ENCODE data around the gene TNS4.

Gene TNS4

GRCh38 chr17:40499551-40500189, 1.8 kb downstream of the TNS4 start:
- H3K27ac ChIP-seq (ENCODE audit: low read depth, low read length), result no peak overlapping the region

GRCh38 chr17:40498281-40499084, 2.9 kb downstream of the TNS4 start:
- H3K9me3 ChIP-seq (ENCODE audit: control insufficient read depth, insufficient read depth, low read length), result no peaks in the 10 kb centered on the region
- no peaks in the 10 kb centered on the region for H3K36me3 ChIP-seq (ENCODE audit: control insufficient read depth, insufficient read depth, low read length)
- H3K4me3 ChIP-seq (ENCODE audit: low read depth, low read length), result no peak overlapping the region
- no peaks in the 10 kb centered on the region for H3K27me3 ChIP-seq (ENCODE audit: control insufficient read depth, insufficient read depth, low read length)
- peaks cover 15% of the 10 kb centered on the region for H3K4me1 ChIP-seq (ENCODE audit: control insufficient read depth, insufficient read depth, low read length)
- no peak overlapping the region for H3K27ac ChIP-seq (ENCODE audit: low read depth, low read length)
- no peak overlapping the region for H3K9ac ChIP-seq (ENCODE audit: low read depth, low read length)

More at GRCh38 chr17:40499551-40500189, 1.8 kb downstream of the TNS4 start:
- Histone ChIP-seq H3K9me3 (ENCODE audit: control insufficient read depth, insufficient read depth, low read length) (no peaks in the 10 kb centered on the region), H3K27me3 (ENCODE audit: control insufficient read depth, insufficient read depth, low read length) (no peaks in the 10 kb centered on the region), H3K4me1 (ENCODE audit: control insufficient read depth, insufficient read depth, low read length) (peaks cover 15% of the 10 kb centered on the region), H3K4me3 (ENCODE audit: low read depth, low read length) (no peak overlapping the region), H3K36me3 (ENCODE audit: control insufficient read depth, insufficient read depth, low read length) (no peaks in the 10 kb centered on the region), H3K9ac (ENCODE audit: low read depth, low read length) (no peak overlapping the region)

DNA sequence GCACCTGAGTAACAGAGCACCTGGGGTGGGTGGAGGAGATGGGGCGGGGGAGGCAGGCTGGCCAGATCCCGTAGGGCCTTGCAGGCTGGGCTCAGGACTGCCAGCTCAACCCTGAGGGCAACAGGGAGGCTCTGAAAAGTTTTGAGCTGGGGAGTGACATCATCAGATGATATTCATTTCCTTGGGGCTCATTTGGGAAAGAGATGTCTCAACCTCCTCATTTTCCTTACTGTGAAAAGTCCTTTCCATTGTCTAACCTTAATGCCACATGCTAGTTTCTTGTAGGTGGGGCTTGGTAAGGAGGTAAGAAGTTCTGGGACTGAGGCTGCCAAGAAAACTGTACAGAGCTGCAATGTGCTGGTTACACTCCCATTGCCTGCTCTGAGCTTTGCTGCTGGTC, 3.7 kb downstream of the TNS4 start:
- Histone ChIP-seq H3K27me3 (ENCODE audit: control insufficient read depth, insufficient read depth, low read length) (no peaks in the 10 kb centered on the region), H3K4me1 (ENCODE audit: control insufficient read depth, insufficient read depth, low read length) (peaks cover 15% of the 10 kb centered on the region), H3K4me3 (ENCODE audit: low read depth, low read length) (no peak overlapping the region), H3K27ac (ENCODE audit: low read depth, low read length) (no peak overlapping the region), H3K36me3 (ENCODE audit: control insufficient read depth, insufficient read depth, low read length) (no peaks in the 10 kb centered on the region), H3K9ac (ENCODE audit: low read depth, low read length) (no peak overlapping the region), H3K9me3 (ENCODE audit: control insufficient read depth, insufficient read depth, low read length) (no peaks in the 10 kb centered on the region)

- no peaks in the 10 kb centered on the region for H3K9me3 ChIP-seq (ENCODE audit: control insufficient read depth, insufficient read depth, low read length)
- peaks cover 15% of the 10 kb centered on the region for H3K4me1 ChIP-seq (ENCODE audit: control insufficient read depth, insufficient read depth, low read length)
- no peaks in the 10 kb centered on the region for H3K36me3 ChIP-seq (ENCODE audit: control insufficient read depth, insufficient read depth, low read length)
- no peak overlapping the region for H3K27ac ChIP-seq (ENCODE audit: low read depth, low read length)
- H3K27me3 ChIP-seq (ENCODE audit: control insufficient read depth, insufficient read depth, low read length), result no peaks in the 10 kb centered on the region
- no peak overlapping the region for H3K4me3 ChIP-seq (ENCODE audit: low read depth, low read length)
- H3K9ac ChIP-seq (ENCODE audit: low read depth, low read length), result no peak overlapping the region
Measured at GRCh38 chr17:40496634-40497420, 4.6 kb downstream of the TNS4 start.

GRCh38 chr17:40496170-40496569, 5.3 kb downstream of the TNS4 start:
- Histone ChIP-seq H3K27ac (ENCODE audit: low read depth, low read length) (no peak overlapping the region), H3K27me3 (ENCODE audit: control insufficient read depth, insufficient read depth, low read length) (no peaks in the 10 kb centered on the region), H3K9me3 (ENCODE audit: control insufficient read depth, insufficient read depth, low read length) (no peaks in the 10 kb centered on the region), H3K4me3 (ENCODE audit: low read depth, low read length) (no peak overlapping the region), H3K36me3 (ENCODE audit: control insufficient read depth, insufficient read depth, low read length) (no peaks in the 10 kb centered on the region), H3K4me1 (ENCODE audit: control insufficient read depth, insufficient read depth, low read length) (peaks cover 19% of the 10 kb centered on the region), H3K9ac (ENCODE audit: low read depth, low read length) (no peak overlapping the region)

GRCh38 chr17:40495140-40495539, 6.3 kb downstream of the TNS4 start:
- no peaks in the 10 kb centered on the region for H3K36me3 ChIP-seq (ENCODE audit: control insufficient read depth, insufficient read depth, low read length)
- no peak overlapping the region for H3K4me3 ChIP-seq (ENCODE audit: low read depth, low read length)
- no peak overlapping the region for H3K27ac ChIP-seq (ENCODE audit: low read depth, low read length)
- no peak overlapping the region for H3K9ac ChIP-seq (ENCODE audit: low read depth, low read length)
- H3K9me3 ChIP-seq (ENCODE audit: control insufficient read depth, insufficient read depth, low read length), result no peaks in the 10 kb centered on the region
- peaks cover 28% of the 10 kb centered on the region for H3K4me1 ChIP-seq (ENCODE audit: control insufficient read depth, insufficient read depth, low read length)
- no peaks in the 10 kb centered on the region for H3K27me3 ChIP-seq (ENCODE audit: control insufficient read depth, insufficient read depth, low read length)

DNA sequence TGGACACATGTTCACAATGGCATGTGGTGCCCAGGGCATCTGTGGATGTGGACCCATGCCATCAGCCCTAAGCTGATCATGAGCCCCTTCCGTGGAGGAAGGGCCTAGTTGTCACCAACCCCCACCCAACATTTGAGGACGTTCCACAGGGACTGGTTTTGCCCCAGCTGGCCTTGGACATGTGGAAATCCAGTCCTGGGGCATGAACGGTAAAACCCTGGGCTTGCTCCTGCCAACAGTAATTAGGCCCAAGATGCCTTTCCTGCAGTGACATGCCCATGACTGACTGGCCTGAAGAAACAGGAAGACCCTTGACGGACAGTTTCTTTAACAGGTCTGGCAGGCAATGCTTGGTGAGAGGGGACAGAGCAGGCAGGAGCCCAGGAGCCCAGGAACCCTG, 7.7 kb downstream of the TNS4 start:
- H3K9me3 ChIP-seq (ENCODE audit: control insufficient read depth, insufficient read depth, low read length), result no peaks in the 10 kb centered on the region
- no peak overlapping the region for H3K9ac ChIP-seq (ENCODE audit: low read depth, low read length)
- H3K27me3 ChIP-seq (ENCODE audit: control insufficient read depth, insufficient read depth, low read length), result no peaks in the 10 kb centered on the region
- no peaks in the 10 kb centered on the region for H3K36me3 ChIP-seq (ENCODE audit: control insufficient read depth, insufficient read depth, low read length)
- no peak overlapping the region for H3K27ac ChIP-seq (ENCODE audit: low read depth, low read length)
- H3K4me1 ChIP-seq (ENCODE audit: control insufficient read depth, insufficient read depth, low read length), result peaks cover 34% of the 10 kb centered on the region
- no peak overlapping the region for H3K4me3 ChIP-seq (ENCODE audit: low read depth, low read length)

GRCh38 chr17:40491486-40491885, 9.9 kb downstream of the TNS4 start:
- no peak overlapping the region for H3K27ac ChIP-seq (ENCODE audit: low read depth, low read length)
- no peaks in the 10 kb centered on the region for H3K9me3 ChIP-seq (ENCODE audit: control insufficient read depth, insufficient read depth, low read length)
- no peak overlapping the region for H3K4me3 ChIP-seq (ENCODE audit: low read depth, low read length)
- H3K4me1 ChIP-seq (ENCODE audit: control insufficient read depth, insufficient read depth, low read length), result peaks cover 28% of the 10 kb centered on the region
- H3K27me3 ChIP-seq (ENCODE audit: control insufficient read depth, insufficient read depth, low read length), result no peaks in the 10 kb centered on the region
- H3K36me3 ChIP-seq (ENCODE audit: control insufficient read depth, insufficient read depth, low read length), result no peaks in the 10 kb centered on the region
- H3K9ac ChIP-seq (ENCODE audit: low read depth, low read length), result no peak overlapping the region

DNA sequence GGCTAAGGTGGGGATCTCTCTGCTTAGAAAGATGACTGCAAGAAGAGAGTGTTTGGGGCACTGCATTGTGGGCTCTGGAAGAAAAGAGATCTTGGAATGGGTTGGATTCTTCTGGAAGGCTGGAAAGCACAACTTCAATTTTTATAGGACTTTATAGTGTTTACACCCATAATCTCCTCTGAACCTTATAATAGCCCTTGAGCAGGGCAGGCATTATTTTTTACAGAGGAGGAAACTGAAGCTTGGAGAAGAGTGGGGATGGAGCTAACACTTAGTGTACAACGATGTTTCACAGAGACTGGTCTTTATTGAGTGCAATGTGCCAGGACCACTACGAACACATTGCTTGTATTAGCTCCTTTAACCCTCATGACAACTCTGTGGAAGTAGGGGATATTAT, 10.4 kb downstream of the TNS4 start:
- peak overlapping the region; percentile 73 for H3K27ac ChIP-seq (ENCODE audit: low read depth, low read length)

DNA sequence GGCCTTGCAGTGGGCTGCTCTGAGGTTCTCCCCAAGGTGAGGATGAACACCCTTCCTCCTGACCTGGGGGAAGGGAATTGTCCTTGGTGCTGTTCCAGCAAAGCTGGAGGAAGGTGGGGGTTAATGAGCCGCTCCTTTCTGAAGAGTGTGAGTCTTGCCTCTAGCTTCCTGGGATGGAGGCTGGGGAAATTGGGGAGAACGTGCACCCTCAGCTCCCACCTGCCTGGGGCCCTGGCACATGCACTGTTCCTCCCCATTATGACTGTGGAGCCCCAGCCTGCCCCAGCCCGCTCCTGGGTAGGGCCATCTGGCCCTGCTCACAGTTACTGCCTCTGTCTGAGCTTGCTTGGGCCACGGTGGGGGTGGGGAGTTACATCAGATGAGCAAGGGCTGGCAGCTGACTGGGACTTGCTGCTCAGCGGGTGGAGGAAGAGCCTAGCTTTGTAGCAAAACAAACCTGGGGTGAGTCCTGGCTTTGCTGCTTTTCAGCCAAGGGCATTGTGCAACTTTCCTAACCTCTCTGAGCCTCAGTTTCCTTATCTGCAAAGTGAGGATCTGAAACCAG, 11.1 kb downstream of the TNS4 start:
- peaks cover 35% of the 10 kb centered on the region for H3K4me1 ChIP-seq (ENCODE audit: control insufficient read depth, insufficient read depth, low read length)

More for the DNA sequence above, 10.4 kb downstream of the TNS4 start:
- Histone ChIP-seq H3K27me3 (ENCODE audit: control insufficient read depth, insufficient read depth, low read length) (no peaks in the 10 kb centered on the region), H3K4me3 (ENCODE audit: low read depth, low read length) (no peak overlapping the region), H3K36me3 (ENCODE audit: control insufficient read depth, insufficient read depth, low read length) (no peaks in the 10 kb centered on the region), H3K4me1 (ENCODE audit: control insufficient read depth, insufficient read depth, low read length) (peaks cover 33% of the 10 kb centered on the region), H3K9me3 (ENCODE audit: control insufficient read depth, insufficient read depth, low read length) (no peaks in the 10 kb centered on the region), H3K9ac (ENCODE audit: low read depth, low read length) (no peak overlapping the region)

More for the DNA sequence above, 11.1 kb downstream of the TNS4 start:
- H3K27me3 ChIP-seq (ENCODE audit: control insufficient read depth, insufficient read depth, low read length), result no peaks in the 10 kb centered on the region
- no peaks in the 10 kb centered on the region for H3K9me3 ChIP-seq (ENCODE audit: control insufficient read depth, insufficient read depth, low read length)
- H3K4me3 ChIP-seq (ENCODE audit: low read depth, low read length), result no peak overlapping the region
- peak overlapping the region; percentile 73 for H3K27ac ChIP-seq (ENCODE audit: low read depth, low read length)
- no peaks in the 10 kb centered on the region for H3K36me3 ChIP-seq (ENCODE audit: control insufficient read depth, insufficient read depth, low read length)
- peak overlapping the region; percentile 58 for H3K9ac ChIP-seq (ENCODE audit: low read depth, low read length)

Data from HUES48 (cell line).